Naive B cell (primary cell): ENCODE data around the gene SH3GL2. TPM values are rescaled to one million over a fixed set of nuclear protein-coding genes. Genes with fewer than 3 reads are reported as not detected.

Experiments
- ATAC-seq, 2 donors: fragments of 150-1000 bp; cut with Tn5 transposase; 2 replicates each; pipeline ENCODE4 v1.10.0; 2021; ENCODE audit warnings: low read depth in 2 of 2, mild to moderate bottlenecking in 2 of 2, moderate library complexity in 2 of 2
- DNase-seq: peaks from one replicate; pipeline ENCODE4 v3.0.0; 2022
- H3K27ac Mint-ChIP-seq, 6 donors: one replicate each; pipeline ENCODE4 v1.8.0; 2020 to 2022; ENCODE audit warnings: mild to moderate bottlenecking in 6 of 6, mixed read lengths in 6 of 6, moderate library complexity in 5 of 6, inconsistent platforms in 2 of 6
- H3K27me3 Mint-ChIP-seq, 3 donors: one replicate each; pipeline ENCODE4 v1.8.0; 2021 to 2022; ENCODE audit warnings: mixed read lengths in 3 of 3, mild to moderate bottlenecking in 1 of 3
- H3K36me3 Mint-ChIP-seq, 2 donors: one replicate each; pipeline ENCODE4 v1.8.0; 2020 to 2022; ENCODE audit warnings: mixed read lengths in 2 of 2, inconsistent platforms in 1 of 2, mild to moderate bottlenecking in 1 of 2
- H3K4me1 Mint-ChIP-seq, 3 donors: one replicate each; pipeline ENCODE4 v1.8.0; 2020 to 2022; ENCODE audit warnings: mixed read lengths in 3 of 3, inconsistent platforms in 1 of 3, mild to moderate bottlenecking in 1 of 3, moderate library complexity in 1 of 3
- H3K4me3 Mint-ChIP-seq, 8 donors: one replicate each; pipeline ENCODE4 v1.8.0; 2020 to 2022; ENCODE audit warnings: mild to moderate bottlenecking in 8 of 8, mixed read lengths in 8 of 8, moderate library complexity in 8 of 8, inconsistent platforms in 2 of 8
- H3K9me3 Mint-ChIP-seq, 7 donors: one replicate each; pipeline ENCODE4 v1.8.0; 2020 to 2022; ENCODE audit warnings: mixed read lengths in 7 of 7, mild to moderate bottlenecking in 5 of 7, inconsistent platforms in 2 of 7, moderate library complexity in 1 of 7
- polyA plus RNA-seq, 6 donors: library from polyadenylated mRNA; unstranded; fragments of 300-500 nt; fragmentation: Illumina TruSeq; gene quantifications; one replicate each; pipeline ENCODE4 v1.2.3, GENCODE V29; 2021; ENCODE audit warnings: low read depth in 6 of 6

The SH3GL2 gene
- polyA plus RNA-seq, 6 donors from 2014 or later: not detected

DNA sequence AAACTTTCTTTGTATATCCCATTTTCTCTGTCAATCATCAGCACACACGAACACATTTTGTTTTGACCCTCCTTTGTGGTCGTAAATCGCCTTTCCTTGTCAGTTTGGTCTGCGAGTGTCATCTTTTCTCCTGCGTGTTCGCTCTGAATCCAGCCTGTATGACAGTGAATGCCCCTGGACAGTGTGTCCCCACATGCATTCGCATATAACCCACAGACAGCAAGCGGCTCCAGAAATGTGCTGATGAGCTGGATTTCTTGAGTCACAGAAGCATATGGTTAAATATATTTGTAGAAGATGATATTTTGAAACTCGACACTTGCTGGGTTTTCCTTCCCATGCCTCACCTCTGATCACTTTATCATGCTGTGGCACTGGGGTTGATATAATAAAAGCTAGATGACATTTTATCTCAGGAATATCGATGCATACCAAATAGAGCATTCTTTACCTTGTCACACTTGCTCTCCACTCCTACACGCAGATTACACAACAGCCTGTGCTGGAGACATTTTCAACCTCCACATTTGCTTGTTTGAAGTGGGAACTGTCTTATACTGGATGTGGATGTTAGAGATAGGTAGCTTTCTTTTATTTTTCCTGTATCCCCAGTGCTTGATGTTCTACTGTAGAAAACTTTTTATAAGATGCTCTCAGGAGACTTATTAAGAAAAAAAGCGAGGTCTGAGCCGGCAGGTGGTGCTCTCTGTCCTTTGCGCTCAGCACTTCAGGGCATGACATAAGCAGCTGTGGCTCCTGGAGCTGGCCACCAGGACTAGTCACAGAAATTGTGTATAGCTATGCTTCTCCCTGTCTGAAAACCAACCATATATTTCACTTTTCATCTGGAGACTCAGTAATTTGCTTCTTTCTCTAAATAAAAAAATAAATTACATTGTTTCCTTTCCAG is 215.1 kb downstream of the SH3GL2 start:
- no peak for ATAC-seq
- H3K4me3 Mint-ChIP-seq: no peak overlapping the region
- DNase-seq: no peak
- H3K36me3 Mint-ChIP-seq: no peaks in the 10 kb centered on the region
- H3K27ac Mint-ChIP-seq: no peak overlapping the region
- H3K9me3 Mint-ChIP-seq: peaks cover 0 to 1% (median 0%) of the 10 kb centered on the region in 7 donors
- no peaks in the 10 kb centered on the region for H3K27me3 Mint-ChIP-seq
- H3K4me1 Mint-ChIP-seq: no peaks in the 10 kb centered on the region

DNA sequence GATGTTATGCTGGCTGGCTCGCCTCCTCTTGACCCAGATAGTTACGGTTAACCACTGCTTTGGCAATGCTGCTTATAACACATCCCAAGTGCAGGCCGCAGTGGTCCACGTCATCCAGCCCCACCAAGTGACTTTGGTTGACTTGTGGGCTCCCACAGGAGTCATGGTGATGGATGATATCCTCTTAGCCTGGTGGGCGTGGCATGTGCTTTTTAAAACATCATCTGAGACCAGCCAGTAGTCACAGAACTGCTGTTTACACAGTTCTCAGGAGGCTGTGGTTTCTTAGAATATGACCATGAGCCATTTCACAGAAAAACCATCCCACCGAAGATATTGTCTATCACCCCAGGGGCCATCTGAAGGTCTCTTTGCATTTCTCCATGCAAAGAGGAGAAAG is 216.9 kb downstream of the SH3GL2 start:
- DNase-seq (no peak), ATAC-seq (no peak)
- no peaks in the 10 kb centered on the region for H3K4me1 Mint-ChIP-seq
- peaks cover 0 to 1% (median 0%) of the 10 kb centered on the region in 7 donors for H3K9me3 Mint-ChIP-seq
- no peaks in the 10 kb centered on the region for H3K27me3 Mint-ChIP-seq
- no peak overlapping the region for H3K27ac Mint-ChIP-seq
- no peaks in the 10 kb centered on the region for H3K36me3 Mint-ChIP-seq
- H3K4me3 Mint-ChIP-seq: no peak overlapping the region

DNA sequence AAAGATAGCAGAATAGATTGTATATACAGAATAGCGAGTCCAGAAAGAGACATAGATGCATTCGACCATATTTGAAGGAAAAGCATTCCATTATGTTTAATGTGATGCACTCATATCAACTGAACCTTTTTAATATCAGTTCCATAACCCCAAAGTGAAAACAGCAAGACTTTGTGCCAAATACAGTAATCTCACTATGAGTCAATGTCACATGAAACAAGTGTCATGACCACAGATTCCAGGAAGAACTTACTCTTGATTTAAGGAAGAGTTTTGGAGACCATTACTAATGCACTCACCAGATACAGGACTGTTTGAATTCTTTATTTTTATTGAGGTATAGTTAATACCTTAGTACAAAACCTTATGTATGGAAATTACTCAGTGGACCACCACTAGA is 220.5 kb downstream of the SH3GL2 start:
- no peak overlapping the region for H3K27ac Mint-ChIP-seq
- no peak overlapping the region for H3K4me3 Mint-ChIP-seq
- no peaks in the 10 kb centered on the region for H3K27me3 Mint-ChIP-seq
- ATAC-seq (no peak), DNase-seq (no peak)
- H3K36me3 Mint-ChIP-seq: no peaks in the 10 kb centered on the region
- peaks cover 0 to 1% (median 0%) of the 10 kb centered on the region in 7 donors for H3K9me3 Mint-ChIP-seq
- no peaks in the 10 kb centered on the region for H3K4me1 Mint-ChIP-seq

DNA sequence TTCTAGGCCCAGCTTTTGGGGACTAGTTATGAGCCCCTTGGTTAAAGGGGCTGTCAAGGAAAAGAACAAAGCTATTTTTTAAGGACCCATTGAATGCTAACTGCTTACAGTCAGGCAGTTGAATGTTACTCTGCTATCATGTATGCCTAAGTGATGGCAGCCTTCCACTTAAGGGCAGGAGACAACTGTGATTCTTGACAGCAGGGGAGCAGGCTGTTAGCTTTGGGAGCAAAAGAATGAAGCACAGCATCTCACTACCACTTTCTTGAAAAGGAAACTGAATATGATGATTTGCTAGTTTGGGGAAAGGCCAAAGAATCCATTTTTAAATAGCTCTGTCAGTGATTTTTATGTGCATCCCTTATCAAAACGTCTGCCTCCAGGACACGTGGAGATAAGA is 221.6 kb downstream of the SH3GL2 start:
- Mint-ChIP-seq H3K9me3 (peaks cover 0 to 1% (median 0%) of the 10 kb centered on the region in 7 donors), H3K27ac (no peak overlapping the region), H3K27me3 (no peaks in the 10 kb centered on the region), H3K36me3 (no peaks in the 10 kb centered on the region), H3K4me1 (no peaks in the 10 kb centered on the region), H3K4me3 (no peak overlapping the region)
- DNase-seq (no peak), ATAC-seq (no peak)

DNA sequence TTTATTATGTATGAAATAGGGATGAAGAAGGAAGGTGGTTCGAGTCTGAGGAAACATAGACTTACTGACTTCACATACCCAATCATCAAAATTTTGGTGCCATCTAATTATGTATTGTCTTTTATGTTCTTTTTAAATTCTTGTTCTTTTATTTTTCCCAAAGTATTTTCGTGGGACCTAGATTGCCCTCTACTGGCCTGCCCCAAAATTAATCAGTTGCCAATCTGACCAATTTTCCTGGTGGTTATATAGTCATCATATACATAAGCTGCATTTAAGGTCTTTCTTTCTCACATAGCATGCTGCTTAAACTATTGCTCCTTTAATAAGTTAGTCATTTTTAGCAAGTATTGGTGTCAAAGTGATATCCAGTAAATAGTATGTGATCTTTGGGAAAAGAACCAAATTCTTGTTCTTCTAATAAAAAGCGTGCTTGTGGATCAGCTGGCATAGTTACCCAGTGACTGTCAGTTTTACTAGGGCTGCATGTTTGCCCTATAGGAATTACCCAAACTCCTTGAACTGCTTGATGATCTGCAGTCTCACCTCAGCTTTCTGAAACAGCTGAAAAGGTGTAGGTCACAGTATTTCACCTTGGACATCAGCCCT is 223.5 kb downstream of the SH3GL2 start:
- Mint-ChIP-seq H3K9me3 (no peaks in the 10 kb centered on the region), H3K27ac (no peak overlapping the region), H3K4me1 (no peaks in the 10 kb centered on the region), H3K36me3 (no peaks in the 10 kb centered on the region), H3K27me3 (peaks cover 0 to 5% (median 0%) of the 10 kb centered on the region in 3 donors), H3K4me3 (no peak overlapping the region)
- DNase-seq (no peak), ATAC-seq (no peak)

DNA sequence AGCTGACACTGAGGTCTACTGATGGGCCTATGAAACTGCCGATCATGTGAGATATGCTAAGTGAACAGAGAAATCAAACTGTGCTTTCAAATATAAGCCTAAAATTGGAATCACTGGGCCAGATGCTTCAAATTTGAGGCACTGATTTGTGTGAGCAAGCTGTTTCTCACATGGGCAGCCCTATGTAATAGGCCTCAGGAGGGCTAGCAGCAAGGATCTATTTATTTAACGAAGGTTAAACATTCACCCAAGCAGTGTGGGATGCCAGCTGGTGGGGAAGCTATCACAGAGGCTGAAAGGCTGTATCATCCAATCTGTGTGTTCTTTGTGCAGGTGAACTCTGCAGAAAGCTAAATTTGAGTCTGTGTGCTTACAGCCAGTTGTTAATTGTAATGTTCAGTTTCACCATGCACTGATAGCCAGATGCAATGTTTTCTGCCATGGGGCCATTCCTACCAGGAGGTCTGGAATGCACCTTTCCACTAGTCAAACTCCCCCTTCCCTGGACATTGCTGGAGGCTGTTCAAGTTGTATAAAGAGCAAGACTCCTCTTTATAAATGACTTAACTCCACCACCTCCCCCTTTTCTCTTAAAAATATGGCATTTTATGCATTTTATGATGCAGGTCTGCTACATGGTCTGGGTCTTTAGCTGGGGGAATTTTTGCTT is 228.9 kb downstream of the SH3GL2 start:
- DNase-seq: no peak

DNA sequence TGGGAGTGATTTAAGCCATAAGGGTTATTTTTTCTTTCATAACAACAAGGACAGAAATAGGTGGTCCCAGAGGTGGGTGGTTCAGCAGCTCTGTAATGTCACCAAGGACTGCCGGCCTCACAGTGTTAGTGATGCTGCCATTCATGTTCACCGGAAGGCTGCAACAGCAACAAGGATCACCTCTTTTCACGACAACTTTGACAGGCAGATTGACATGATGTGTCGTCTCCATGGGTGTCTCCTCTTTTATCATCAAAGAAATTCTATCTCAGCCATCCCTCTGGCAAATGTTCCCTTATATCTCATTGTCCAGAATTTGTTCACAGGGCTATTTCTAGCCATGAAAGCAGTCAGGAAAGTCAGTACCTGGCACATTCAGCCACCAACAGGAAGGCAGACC is 231.5 kb downstream of the SH3GL2 start:
- Mint-ChIP-seq H3K9me3 (no peaks in the 10 kb centered on the region), H3K4me3 (no peak overlapping the region), H3K4me1 (no peaks in the 10 kb centered on the region), H3K27ac (no peak overlapping the region), H3K36me3 (no peaks in the 10 kb centered on the region), H3K27me3 (peaks cover 0 to 11% (median 5%) of the 10 kb centered on the region in 3 donors)
- ATAC-seq (no peak), DNase-seq (no peak)

More for the DNA sequence above, 228.9 kb downstream of the SH3GL2 start:
- Mint-ChIP-seq H3K4me3 (no peak overlapping the region), H3K9me3 (no peaks in the 10 kb centered on the region), H3K27ac (no peak overlapping the region), H3K4me1 (no peaks in the 10 kb centered on the region), H3K27me3 (peaks cover 0 to 5% (median 0%) of the 10 kb centered on the region in 3 donors), H3K36me3 (no peaks in the 10 kb centered on the region)
- ATAC-seq: no peak

DNA sequence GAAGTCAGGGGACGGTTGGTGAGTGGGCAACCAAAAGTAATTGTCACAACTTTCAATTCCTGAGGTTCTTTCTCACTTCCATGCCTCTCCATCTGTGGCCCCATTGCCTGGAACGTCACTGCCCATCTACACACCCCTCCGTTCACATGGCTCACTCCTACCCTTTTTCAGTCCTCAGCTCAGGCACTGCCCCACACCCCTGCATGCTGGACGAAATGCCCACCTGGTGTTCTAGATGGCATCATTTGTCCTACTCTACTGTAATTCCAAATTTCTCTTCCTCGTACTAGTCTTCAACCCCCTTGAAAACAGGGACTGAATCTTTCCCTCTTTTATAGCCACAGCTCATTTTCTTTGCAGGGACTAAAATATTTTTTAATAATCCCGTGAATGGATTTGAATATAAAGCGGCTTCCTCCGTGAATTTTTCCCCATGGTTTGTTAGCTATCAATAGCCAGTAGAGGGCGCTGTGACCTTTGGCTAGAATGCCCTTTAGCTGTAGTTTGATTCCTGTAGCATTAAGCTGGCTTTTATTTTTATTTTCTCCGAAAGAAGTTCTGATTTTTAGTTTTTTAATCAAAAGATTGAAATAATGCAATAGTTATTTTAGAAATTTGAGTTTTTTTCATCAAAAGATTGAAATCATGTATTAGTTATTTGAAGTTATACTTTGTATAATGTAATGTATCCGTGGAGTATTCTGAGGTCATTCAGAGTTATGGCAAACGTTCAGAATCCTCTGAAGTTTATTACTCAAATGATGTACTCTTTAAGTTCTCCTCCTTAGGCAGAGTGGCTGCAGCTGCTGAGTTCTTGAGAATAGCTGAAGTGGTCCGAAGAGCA is 232.1 kb downstream of the SH3GL2 start:
- Mint-ChIP-seq H3K4me3 (no peak overlapping the region), H3K27ac (no peak overlapping the region), H3K27me3 (peaks cover 0 to 11% (median 5%) of the 10 kb centered on the region in 3 donors), H3K4me1 (no peaks in the 10 kb centered on the region), H3K36me3 (no peaks in the 10 kb centered on the region), H3K9me3 (no peaks in the 10 kb centered on the region)
- peak; percentile 5 for DNase-seq
- ATAC-seq: no peak

DNA sequence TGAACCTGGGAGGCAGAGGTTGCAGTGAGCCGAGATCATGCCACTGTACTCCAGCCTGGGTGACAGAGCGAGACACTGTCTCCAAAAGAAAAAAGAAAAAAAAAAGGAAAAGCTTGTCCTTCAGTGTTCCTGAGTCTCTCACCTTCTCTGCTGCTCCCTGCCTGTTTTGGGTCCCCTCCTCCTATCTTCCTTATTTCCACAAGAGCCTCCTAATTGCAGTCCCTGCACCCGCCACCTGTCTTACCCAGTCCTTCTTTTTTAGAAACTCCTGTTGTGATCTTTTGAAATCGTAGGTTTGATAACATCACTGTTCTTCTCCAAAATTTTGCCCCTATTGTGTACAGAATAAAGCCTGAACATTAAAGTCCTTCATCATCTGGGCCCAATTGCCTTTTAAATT is 234.9 kb downstream of the SH3GL2 start:
- Mint-ChIP-seq H3K4me1 (no peaks in the 10 kb centered on the region), H3K9me3 (peaks cover 0 to 11% (median 0%) of the 10 kb centered on the region in 7 donors), H3K27me3 (peaks cover 0 to 6% (median 5%) of the 10 kb centered on the region in 3 donors), H3K27ac (no peak overlapping the region), H3K4me3 (no peak overlapping the region), H3K36me3 (no peaks in the 10 kb centered on the region)
- ATAC-seq (no peak), DNase-seq (no peak)

DNA sequence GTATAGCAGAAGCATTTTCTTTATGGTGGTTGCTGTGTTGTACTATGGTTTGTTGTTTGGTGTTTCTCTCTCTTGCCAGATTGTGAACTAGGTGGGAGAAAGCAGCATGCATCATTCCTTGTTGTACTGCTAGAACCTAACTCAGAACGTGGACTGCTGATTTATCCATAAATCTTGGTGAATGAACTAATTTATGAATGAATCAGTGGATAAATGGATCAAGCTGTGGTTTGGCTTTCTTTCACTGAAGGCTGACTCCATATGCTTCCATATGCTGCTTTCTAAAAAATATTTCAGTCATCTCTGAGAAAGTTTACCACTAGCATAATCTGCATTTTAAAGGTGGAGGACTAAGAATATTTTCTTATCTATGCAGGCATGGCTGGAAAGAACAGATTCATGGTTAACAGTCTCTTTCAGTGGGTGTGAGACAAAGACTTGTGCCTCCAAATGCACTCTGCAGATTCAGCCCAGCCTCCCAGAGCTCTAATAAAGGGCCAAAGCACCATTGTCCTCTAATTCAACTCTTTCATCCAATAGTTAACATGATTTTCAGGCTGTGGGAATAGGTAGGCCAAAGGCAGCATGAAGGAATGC is 237.7 kb downstream of the SH3GL2 start:
- peaks cover 0 to 9% (median 6%) of the 10 kb centered on the region in 3 donors for H3K27me3 Mint-ChIP-seq
- no peak overlapping the region for H3K4me3 Mint-ChIP-seq

DNA sequence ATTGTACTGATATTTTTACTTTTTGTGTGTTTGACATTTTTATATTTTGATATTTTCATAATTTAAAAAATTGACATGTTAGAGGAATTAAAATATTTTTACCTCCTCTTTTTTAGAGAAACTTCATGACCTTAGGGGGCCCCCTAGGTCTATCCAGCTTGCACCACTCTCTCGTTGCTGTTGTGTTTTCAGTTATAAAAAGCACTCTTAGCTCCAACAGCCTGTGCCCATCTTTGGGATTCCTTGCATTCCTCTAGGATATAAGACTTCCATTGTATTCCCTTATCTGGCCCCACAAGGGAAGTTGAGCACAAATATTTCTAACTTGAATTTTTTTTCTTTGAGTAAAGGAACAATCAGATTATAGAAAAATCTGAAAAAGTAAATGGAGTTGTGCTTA is 245.3 kb downstream of the SH3GL2 start:
- H3K27ac Mint-ChIP-seq: no peak overlapping the region
- H3K27me3 Mint-ChIP-seq: peaks cover 0 to 4% (median 4%) of the 10 kb centered on the region in 3 donors

More for the DNA sequence above, 237.7 kb downstream of the SH3GL2 start:
- Mint-ChIP-seq H3K27ac (no peak overlapping the region), H3K36me3 (no peaks in the 10 kb centered on the region), H3K4me1 (no peaks in the 10 kb centered on the region), H3K9me3 (peaks cover 0 to 24% (median 0%) of the 10 kb centered on the region in 7 donors)
- no peak for DNase-seq
- ATAC-seq: no peak

DNA sequence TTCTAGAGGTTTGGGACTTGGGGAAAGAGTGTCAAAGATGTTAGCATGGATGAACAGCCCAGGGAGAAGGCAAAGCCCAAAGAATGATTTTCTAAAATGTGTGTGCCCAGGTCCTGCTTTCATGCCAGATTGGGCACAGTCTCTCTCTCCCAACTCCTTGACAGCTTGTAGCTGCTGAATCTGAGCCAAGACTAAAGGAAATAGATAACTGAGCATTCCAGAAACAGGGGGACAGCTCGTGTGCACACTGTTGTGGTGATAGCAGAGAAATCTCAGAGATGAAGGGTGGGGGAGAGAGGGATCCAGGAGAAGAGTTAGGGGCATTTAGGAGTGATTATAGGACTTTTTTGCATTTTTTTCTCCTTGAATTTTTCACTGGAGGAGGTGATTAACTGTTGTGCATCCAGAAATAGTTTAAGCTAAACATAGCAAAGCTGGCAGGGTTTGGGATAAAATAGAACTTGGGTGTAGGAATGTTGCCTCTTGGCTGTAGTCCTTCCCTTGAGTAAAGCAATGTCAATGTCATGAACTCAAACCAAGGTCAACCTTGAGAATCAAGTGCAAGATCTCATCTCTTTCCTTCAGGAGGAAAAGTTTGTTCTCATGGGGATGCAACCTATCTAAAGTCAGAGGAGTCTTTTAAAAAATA is 245.9 kb downstream of the SH3GL2 start:
- Mint-ChIP-seq H3K4me3 (no peak overlapping the region), H3K27me3 (peaks cover 0 to 4% (median 4%) of the 10 kb centered on the region in 3 donors), H3K9me3 (peaks cover 2 to 20% (median 7%) of the 10 kb centered on the region in 7 donors), H3K27ac (no peak overlapping the region), H3K36me3 (no peaks in the 10 kb centered on the region), H3K4me1 (no peaks in the 10 kb centered on the region)
- no peak for ATAC-seq
- no peak for DNase-seq

More for the DNA sequence above, 245.3 kb downstream of the SH3GL2 start:
- Mint-ChIP-seq H3K9me3 (peaks cover 2 to 20% (median 5%) of the 10 kb centered on the region in 7 donors), H3K4me1 (no peaks in the 10 kb centered on the region), H3K36me3 (no peaks in the 10 kb centered on the region), H3K4me3 (no peak overlapping the region)
- ATAC-seq: no peak
- no peak for DNase-seq
